ENCODE measurements around the gene NEURL2.

DNA sequence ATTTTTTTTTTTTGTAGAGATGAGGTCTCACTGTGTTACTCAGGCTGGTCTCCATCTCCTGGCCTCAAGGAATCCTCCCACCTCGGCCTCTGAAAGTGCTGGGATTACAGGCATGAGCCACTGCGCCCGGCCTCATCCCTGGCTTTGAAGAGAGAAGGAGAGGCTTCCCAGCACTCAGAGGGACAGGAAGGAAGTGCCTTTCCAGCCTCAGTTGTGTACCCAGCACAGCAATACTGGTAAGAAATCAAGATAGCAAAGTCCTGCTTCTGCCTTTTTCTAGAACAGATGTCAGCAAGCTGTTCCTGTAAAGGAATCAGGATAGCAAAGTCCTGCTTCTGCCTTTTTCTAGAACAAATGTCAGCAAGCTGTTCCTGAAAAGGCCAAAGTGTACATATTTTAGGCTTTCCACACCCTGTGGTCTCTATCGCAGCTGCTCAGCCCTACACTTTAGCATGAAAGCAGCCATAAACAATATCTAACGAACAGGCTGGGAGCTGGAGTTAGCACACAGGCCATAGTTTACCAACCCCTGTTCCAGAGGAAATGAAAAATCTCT lies 27.3 kb upstream of the NEURL2 start:
- TF ChIP-seq EZH2 (IDR thresholded peaks at IDR 0.05; ENCODE audit: low read length): no peak
- TF ChIP-seq, protein P1, sequence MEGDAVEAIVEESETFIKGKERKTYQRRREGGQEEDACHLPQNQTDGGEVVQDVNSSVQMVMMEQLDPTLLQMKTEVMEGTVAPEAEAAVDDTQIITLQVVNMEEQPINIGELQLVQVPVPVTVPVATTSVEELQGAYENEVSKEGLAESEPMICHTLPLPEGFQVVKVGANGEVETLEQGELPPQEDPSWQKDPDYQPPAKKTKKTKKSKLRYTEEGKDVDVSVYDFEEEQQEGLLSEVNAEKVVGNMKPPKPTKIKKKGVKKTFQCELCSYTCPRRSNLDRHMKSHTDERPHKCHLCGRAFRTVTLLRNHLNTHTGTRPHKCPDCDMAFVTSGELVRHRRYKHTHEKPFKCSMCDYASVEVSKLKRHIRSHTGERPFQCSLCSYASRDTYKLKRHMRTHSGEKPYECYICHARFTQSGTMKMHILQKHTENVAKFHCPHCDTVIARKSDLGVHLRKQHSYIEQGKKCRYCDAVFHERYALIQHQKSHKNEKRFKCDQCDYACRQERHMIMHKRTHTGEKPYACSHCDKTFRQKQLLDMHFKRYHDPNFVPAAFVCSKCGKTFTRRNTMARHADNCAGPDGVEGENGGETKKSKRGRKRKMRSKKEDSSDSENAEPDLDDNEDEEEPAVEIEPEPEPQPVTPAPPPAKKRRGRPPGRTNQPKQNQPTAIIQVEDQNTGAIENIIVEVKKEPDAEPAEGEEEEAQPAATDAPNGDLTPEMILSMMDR (optimal IDR thresholded peaks at IDR 0.05 in 1 of 3, IDR thresholded peaks at IDR 0.05 in 1 of 3, conservative IDR thresholded peaks at IDR 0.05 in 1 of 3; ENCODE audit: extremely low read depth in 1 of 3, insufficient read depth in 2 of 3, low read length in 3 of 3): no peak
